SU-DHL-6 (cell line): ENCODE data around the gene VPS13D.

Source experiments
- CTCF ChIP-seq: fragments of 200-600 bp; sonication (generic); IDR thresholded peaks from one replicate; pipeline ENCODE4 v1.5.1; 2017; ENCODE audit warnings: antibody characterized with exemption, mild to moderate bottlenecking, low read length, moderate library complexity; ENCODE audit not compliant: insufficient read depth, poor library complexity, severe bottlenecking
- EZH2phosphoT487 ChIP-seq: fragments of 200-600 bp; sonication (generic), shearing (Covaris generic); conservative IDR thresholded peaks from 2 replicates; pipeline ENCODE4 v1.6.1; 2018; ENCODE audit warnings: mild to moderate bottlenecking, antibody characterized with exemption, low read length, moderate library complexity, mixed read lengths

DNA sequence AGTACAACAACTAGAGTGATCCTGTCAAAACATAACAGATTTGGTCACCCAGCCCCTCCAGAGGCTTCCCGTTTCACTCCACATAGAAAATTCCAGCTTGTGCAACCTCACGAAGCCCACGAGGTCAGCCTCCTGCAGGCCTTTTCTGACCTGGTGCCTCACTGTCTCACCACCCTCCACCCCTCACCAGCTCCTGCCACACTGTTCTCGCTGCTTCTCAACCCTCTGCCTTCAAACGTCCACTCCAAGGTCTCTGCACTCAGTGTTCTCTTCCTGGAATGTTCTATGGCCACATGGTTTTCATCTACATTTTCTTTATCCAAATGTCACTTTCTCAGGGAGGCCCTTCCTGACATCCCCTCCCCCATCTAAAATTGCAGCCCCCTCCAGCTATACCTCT lies 209.2 kb downstream of the VPS13D start:
- TF ChIP-seq CTCF, result no peak
- TF ChIP-seq EZH2phosphoT487, result no peak
